Measurements from ENCODE around the gene GJE1.

The GJE1 gene

GRCh38 chr6:142184307-142184706, 51.6 kb downstream of the GJE1 start:
- no peak overlapping the region for H3K27ac ChIP-seq (ENCODE audit: insufficient read depth, low read depth, low read length, poor library complexity, severe bottlenecking)
- H3K4me1 ChIP-seq (ENCODE audit: control insufficient read depth, insufficient read depth, low read length) = no peaks in the 10 kb centered on the region
- no peaks in the 10 kb centered on the region for H3K9me3 ChIP-seq (ENCODE audit: control insufficient read depth, low read length)
- H3K4me3 ChIP-seq (ENCODE audit: insufficient read depth, low read depth, low read length) = no peak overlapping the region
- no peaks in the 10 kb centered on the region for H3K27me3 ChIP-seq (ENCODE audit: control insufficient read depth, insufficient read depth, low read length, poor library complexity, severe bottlenecking)
- WGBS, 2 experiments = 96 to 100% methylated on average over 2 of the region's 2 CpGs
- no peaks in the 10 kb centered on the region for H3K36me3 ChIP-seq (ENCODE audit: control insufficient read depth, insufficient read depth, low read length)
